T-helper 2 cell treated with Interferon-gamma antibody and Interleukin-4, amounts not matched to agents 5 μg/mL and 100 μg/mL, for 36 hours (primary cell): ENCODE results near the gene KCP.

ENCODE experiments used
- DNase-seq: peaks from one replicate; pipeline ENCODE4 v3.0.0; 2021; ENCODE audit warnings: low spot score
- H3K27ac Mint-ChIP-seq: one replicate; pipeline ENCODE4 v1.8.0; 2021; ENCODE audit warnings: mild to moderate bottlenecking, mixed read lengths
- H3K27me3 Mint-ChIP-seq: one replicate; pipeline ENCODE4 v1.8.0; 2021; ENCODE audit warnings: low read depth, mixed read lengths
- H3K36me3 Mint-ChIP-seq: one replicate; pipeline ENCODE4 v1.8.0; 2021; ENCODE audit warnings: low read depth, mixed read lengths
- H3K4me1 Mint-ChIP-seq: one replicate; pipeline ENCODE4 v1.8.0; 2021; ENCODE audit warnings: low read depth, mixed read lengths
- H3K4me3 Mint-ChIP-seq: one replicate; pipeline ENCODE4 v1.8.0; 2022; ENCODE audit warnings: mild to moderate bottlenecking, moderate library complexity, mixed read lengths
- H3K9me3 Mint-ChIP-seq: one replicate; pipeline ENCODE4 v1.8.0; 2021; ENCODE audit warnings: mixed read lengths

Gene KCP

GRCh38 chr7:128840326-128841170 is 70.0 kb downstream of the KCP start:
- Mint-ChIP-seq H3K27me3 (no peaks in the 10 kb centered on the region), H3K9me3 (no peaks in the 10 kb centered on the region), H3K36me3 (no peaks in the 10 kb centered on the region), H3K4me3 (no peak overlapping the region), H3K4me1 (peaks cover 1% of the 10 kb centered on the region), H3K27ac (no peak overlapping the region)
- DNase-seq = no peak

GRCh38 chr7:128839751-128840177 is 70.7 kb downstream of the KCP start:
- Mint-ChIP-seq H3K9me3 (no peaks in the 10 kb centered on the region), H3K4me1 (peaks cover 1% of the 10 kb centered on the region), H3K27me3 (no peaks in the 10 kb centered on the region), H3K36me3 (no peaks in the 10 kb centered on the region), H3K4me3 (no peak overlapping the region), H3K27ac (no peak overlapping the region)
- DNase-seq = no peak

GRCh38 chr7:128838981-128839731 is 71.4 kb downstream of the KCP start:
- Mint-ChIP-seq H3K36me3 (no peaks in the 10 kb centered on the region), H3K4me1 (peaks cover 1% of the 10 kb centered on the region), H3K9me3 (no peaks in the 10 kb centered on the region), H3K27ac (no peak overlapping the region), H3K27me3 (peaks cover 3% of the 10 kb centered on the region), H3K4me3 (no peak overlapping the region)
- DNase-seq = no peak

GRCh38 chr7:128838109-128838779 is 72.3 kb downstream of the KCP start:
- Mint-ChIP-seq H3K9me3 (no peaks in the 10 kb centered on the region), H3K27ac (no peak overlapping the region), H3K27me3 (peaks cover 4% of the 10 kb centered on the region), H3K36me3 (no peaks in the 10 kb centered on the region), H3K4me3 (no peak overlapping the region), H3K4me1 (peaks cover 1% of the 10 kb centered on the region)
- DNase-seq = no peak

GRCh38 chr7:128837521-128837921 is 73.0 kb downstream of the KCP start:
- H3K9me3 Mint-ChIP-seq = no peaks in the 10 kb centered on the region
- DNase-seq = no peak

GRCh38 chr7:128836729-128837348 is 73.7 kb downstream of the KCP start:
- no peak for DNase-seq
- no peak overlapping the region for H3K4me3 Mint-ChIP-seq

More at GRCh38 chr7:128837521-128837921, 73.0 kb downstream of the KCP start:
- Mint-ChIP-seq H3K36me3 (no peaks in the 10 kb centered on the region), H3K27ac (no peak overlapping the region), H3K4me3 (no peak overlapping the region), H3K4me1 (peaks cover 1% of the 10 kb centered on the region), H3K27me3 (peaks cover 11% of the 10 kb centered on the region)

GRCh38 chr7:128835790-128836641 is 74.5 kb downstream of the KCP start:
- no peaks in the 10 kb centered on the region for H3K36me3 Mint-ChIP-seq
- H3K27ac Mint-ChIP-seq = no peak overlapping the region
- no peak for DNase-seq

More at GRCh38 chr7:128836729-128837348, 73.7 kb downstream of the KCP start:
- Mint-ChIP-seq H3K36me3 (no peaks in the 10 kb centered on the region), H3K9me3 (no peaks in the 10 kb centered on the region), H3K27ac (no peak overlapping the region), H3K4me1 (no peaks in the 10 kb centered on the region), H3K27me3 (peaks cover 15% of the 10 kb centered on the region)

GRCh38 chr7:128835231-128835751 is 75.2 kb downstream of the KCP start:
- Mint-ChIP-seq H3K27ac (no peak overlapping the region), H3K4me3 (no peak overlapping the region), H3K27me3 (peaks cover 29% of the 10 kb centered on the region), H3K4me1 (no peaks in the 10 kb centered on the region), H3K36me3 (no peaks in the 10 kb centered on the region), H3K9me3 (no peaks in the 10 kb centered on the region)
- DNase-seq = no peak

More at GRCh38 chr7:128835790-128836641, 74.5 kb downstream of the KCP start:
- no peak overlapping the region for H3K4me3 Mint-ChIP-seq
- H3K27me3 Mint-ChIP-seq = peaks cover 23% of the 10 kb centered on the region
- H3K9me3 Mint-ChIP-seq = no peaks in the 10 kb centered on the region
- H3K4me1 Mint-ChIP-seq = no peaks in the 10 kb centered on the region

GRCh38 chr7:128833946-128834325 is 76.6 kb downstream of the KCP start:
- H3K9me3 Mint-ChIP-seq = no peaks in the 10 kb centered on the region
- H3K36me3 Mint-ChIP-seq = no peaks in the 10 kb centered on the region
- H3K4me3 Mint-ChIP-seq = no peak overlapping the region
- DNase-seq = no peak
- no peak overlapping the region for H3K27ac Mint-ChIP-seq
- H3K27me3 Mint-ChIP-seq = peaks cover 37% of the 10 kb centered on the region
- peaks cover 2% of the 10 kb centered on the region for H3K4me1 Mint-ChIP-seq

- H3K36me3 Mint-ChIP-seq = no peaks in the 10 kb centered on the region
- H3K4me1 Mint-ChIP-seq = peaks cover 2% of the 10 kb centered on the region
- H3K9me3 Mint-ChIP-seq = no peaks in the 10 kb centered on the region
- H3K27ac Mint-ChIP-seq = no peak overlapping the region
- peaks cover 42% of the 10 kb centered on the region for H3K27me3 Mint-ChIP-seq
- H3K4me3 Mint-ChIP-seq = no peak overlapping the region
- DNase-seq = no peak
Measured at GRCh38 chr7:128833148-128833945, 77.2 kb downstream of the KCP start.

GRCh38 chr7:128832880-128833147 is 77.7 kb downstream of the KCP start:
- Mint-ChIP-seq H3K27me3 (peaks cover 45% of the 10 kb centered on the region), H3K4me3 (no peak overlapping the region), H3K27ac (no peak overlapping the region), H3K9me3 (no peaks in the 10 kb centered on the region), H3K4me1 (peaks cover 2% of the 10 kb centered on the region), H3K36me3 (no peaks in the 10 kb centered on the region)
- DNase-seq = no peak

- no peak overlapping the region for H3K4me3 Mint-ChIP-seq
- H3K4me1 Mint-ChIP-seq = peaks cover 2% of the 10 kb centered on the region
- H3K9me3 Mint-ChIP-seq = no peaks in the 10 kb centered on the region
- H3K27ac Mint-ChIP-seq = no peak overlapping the region
- H3K27me3 Mint-ChIP-seq = peaks cover 47% of the 10 kb centered on the region
- DNase-seq = no peak
- no peaks in the 10 kb centered on the region for H3K36me3 Mint-ChIP-seq
Measured at GRCh38 chr7:128831994-128832879, 78.3 kb downstream of the KCP start.
